Measurements from ENCODE around the gene MAST3.

The MAST3 gene

GRCh38 chr19:18109341-18109732 lies 11.8 kb downstream of the MAST3 start:
- TF ChIP-seq CTCF (IDR thresholded peaks at IDR 0.05; ENCODE audit: low read depth, low read length) = no peak
- in situ Hi-C loops (cut with HindIII; ENCODE audit: low sequenced_read_pairs) = no loop called here
- DNase-seq (ENCODE audit: low read depth, low spot score) = no peak
- peak overlapping the region; percentile 57 for H3K4me3 ChIP-seq (ENCODE audit: low read depth, low read length)

GRCh38 chr19:18109733-18110608 lies 12.4 kb downstream of the MAST3 start:
- in situ Hi-C loops (cut with HindIII; ENCODE audit: low sequenced_read_pairs) = no loop called here
- TF ChIP-seq CTCF (IDR thresholded peaks at IDR 0.05; ENCODE audit: low read depth, low read length) = no peak
- H3K4me3 ChIP-seq (ENCODE audit: low read depth, low read length) = peak overlapping the region; percentile 57
- no peak for DNase-seq (ENCODE audit: low read depth, low spot score)

- no peak for TF ChIP-seq CTCF (IDR thresholded peaks at IDR 0.05; ENCODE audit: low read depth, low read length)
- in situ Hi-C loops (cut with HindIII; ENCODE audit: low sequenced_read_pairs) = no loop called here
- no peak for DNase-seq (ENCODE audit: low read depth, low spot score)
- H3K4me3 ChIP-seq (ENCODE audit: low read depth, low read length) = peak overlapping the region; percentile 57
These were observed 13.1 kb downstream of the MAST3 start for GRCh38 chr19:18110609-18111232.

GRCh38 chr19:18112989-18113478 lies 15.5 kb downstream of the MAST3 start:
- TF ChIP-seq CTCF (IDR thresholded peaks at IDR 0.05; ENCODE audit: low read depth, low read length) = peak; percentile 98
- no peak overlapping the region for H3K4me3 ChIP-seq (ENCODE audit: low read depth, low read length)
- in situ Hi-C loops (cut with HindIII; ENCODE audit: low sequenced_read_pairs) = no loop called here
- peak; percentile 80 for DNase-seq (ENCODE audit: low read depth, low spot score)

GRCh38 chr19:18113827-18114226 lies 16.2 kb downstream of the MAST3 start:
- in situ Hi-C loops (cut with HindIII; ENCODE audit: low sequenced_read_pairs) = no loop called here
- H3K4me3 ChIP-seq (ENCODE audit: low read depth, low read length) = no peak overlapping the region
- no peak for TF ChIP-seq CTCF (IDR thresholded peaks at IDR 0.05; ENCODE audit: low read depth, low read length)
- DNase-seq (ENCODE audit: low read depth, low spot score) = no peak

- in situ Hi-C loops (cut with HindIII; ENCODE audit: low sequenced_read_pairs) = no loop called here
- DNase-seq (ENCODE audit: low read depth, low spot score) = no peak
- no peak overlapping the region for H3K4me3 ChIP-seq (ENCODE audit: low read depth, low read length)
- no peak for TF ChIP-seq CTCF (IDR thresholded peaks at IDR 0.05; ENCODE audit: low read depth, low read length)
These were observed 16.9 kb downstream of the MAST3 start for GRCh38 chr19:18114483-18114882.

All from astrocyte of the spinal cord (primary cell).